Measurements from ENCODE around the gene URB1.

URB1 gene

DNA sequence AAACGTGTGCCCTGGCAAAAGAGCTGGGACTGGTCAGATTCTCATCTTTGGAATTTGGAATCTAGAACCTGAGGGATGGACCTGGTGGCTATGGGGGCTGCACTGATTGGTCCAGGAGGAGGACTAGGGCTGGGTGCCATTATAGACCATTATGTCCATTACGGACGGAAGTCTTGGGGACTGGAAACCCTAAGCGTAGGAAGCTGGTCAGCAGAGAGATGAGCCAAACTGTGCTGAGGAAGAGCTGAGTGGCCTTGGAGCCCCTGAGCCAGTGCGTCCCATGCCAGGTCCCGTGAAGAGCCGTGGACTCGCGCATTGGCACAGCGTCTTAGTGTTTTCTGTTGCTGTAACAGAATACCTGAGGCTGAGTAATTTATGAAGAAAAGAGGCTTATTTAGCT lies 84.1 kb downstream of the URB1 start:
- no peaks in the 10 kb centered on the region for H3K9me3 ChIP-seq
- H3K4me3 ChIP-seq, result no peak overlapping the region
- DNase-seq (ENCODE audit: low spot score in 2 of 2), result no peak
- H3K4me1 ChIP-seq, result no peaks in the 10 kb centered on the region
- in situ Hi-C loops (cut with MboI; ENCODE audit: low sequenced_read_pairs), result no loop called here
- H3K27me3 ChIP-seq (ENCODE audit: low read depth), result no peaks in the 10 kb centered on the region
- peaks cover 21% of the 10 kb centered on the region for H3K36me3 ChIP-seq (replicated peaks)

DNA sequence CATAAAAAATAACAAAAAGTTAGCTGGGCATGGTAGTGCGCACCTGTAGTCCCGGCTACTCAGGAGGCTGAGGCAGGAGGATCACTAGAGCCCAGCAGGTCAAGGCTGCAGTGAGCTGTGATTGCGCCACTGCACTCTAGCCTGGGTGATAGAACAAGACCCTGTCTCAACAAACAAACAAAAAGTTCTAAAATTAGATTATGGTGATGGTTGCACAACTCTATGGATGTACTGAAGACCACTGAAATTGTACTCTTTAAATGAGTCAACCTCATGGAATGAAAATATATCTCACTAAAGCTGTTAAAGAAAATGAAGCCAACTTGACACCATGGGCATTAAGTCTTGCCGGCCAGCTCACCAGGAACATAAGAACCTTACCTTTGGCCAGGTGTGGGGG lies 85.1 kb downstream of the URB1 start:
- Histone ChIP-seq H3K27me3 (ENCODE audit: low read depth) (no peaks in the 10 kb centered on the region), H3K9me3 (no peaks in the 10 kb centered on the region), H3K36me3 (replicated peaks) (peaks cover 17% of the 10 kb centered on the region), H3K4me3 (no peak overlapping the region), H3K4me1 (no peaks in the 10 kb centered on the region)
- no peak for DNase-seq (ENCODE audit: low spot score in 2 of 2)
- in situ Hi-C loops (cut with MboI; ENCODE audit: low sequenced_read_pairs), result no loop called here

GRCh38 chr21:32306021-32306780 lies 86.6 kb downstream of the URB1 start:
- no peak overlapping the region for H3K4me3 ChIP-seq
- peak in 1 of 2 experiments; percentile 25 for DNase-seq (ENCODE audit: low spot score in 2 of 2)
- no peaks in the 10 kb centered on the region for H3K9me3 ChIP-seq
- H3K27me3 ChIP-seq (ENCODE audit: low read depth), result no peaks in the 10 kb centered on the region
- in situ Hi-C loops (cut with MboI; ENCODE audit: low sequenced_read_pairs), result no loop called here
- H3K4me1 ChIP-seq, result no peaks in the 10 kb centered on the region
- H3K36me3 ChIP-seq (replicated peaks), result peaks cover 9% of the 10 kb centered on the region

GRCh38 chr21:32304998-32305397 lies 87.8 kb downstream of the URB1 start:
- in situ Hi-C loops (cut with MboI; ENCODE audit: low sequenced_read_pairs), result no loop called here
- Histone ChIP-seq H3K36me3 (replicated peaks) (peaks cover 10% of the 10 kb centered on the region), H3K4me1 (no peaks in the 10 kb centered on the region), H3K27me3 (ENCODE audit: low read depth) (no peaks in the 10 kb centered on the region), H3K4me3 (no peak overlapping the region), H3K9me3 (no peaks in the 10 kb centered on the region)
- no peak for DNase-seq (ENCODE audit: low spot score in 2 of 2)

- H3K36me3 ChIP-seq (replicated peaks), result peaks cover 6% of the 10 kb centered on the region
- in situ Hi-C loops (cut with MboI; ENCODE audit: low sequenced_read_pairs), result no loop called here
- no peak overlapping the region for H3K4me3 ChIP-seq
- no peaks in the 10 kb centered on the region for H3K4me1 ChIP-seq
- no peak for DNase-seq (ENCODE audit: low spot score in 2 of 2)
- no peaks in the 10 kb centered on the region for H3K9me3 ChIP-seq
- H3K27me3 ChIP-seq (ENCODE audit: low read depth), result no peaks in the 10 kb centered on the region
Observed at GRCh38 chr21:32303385-32303784, 89.4 kb downstream of the URB1 start.

- in situ Hi-C loops (cut with MboI; ENCODE audit: low sequenced_read_pairs), result no loop called here
Observed at GRCh38 chr21:32302560-32302959, 90.3 kb downstream of the URB1 start.

DNA sequence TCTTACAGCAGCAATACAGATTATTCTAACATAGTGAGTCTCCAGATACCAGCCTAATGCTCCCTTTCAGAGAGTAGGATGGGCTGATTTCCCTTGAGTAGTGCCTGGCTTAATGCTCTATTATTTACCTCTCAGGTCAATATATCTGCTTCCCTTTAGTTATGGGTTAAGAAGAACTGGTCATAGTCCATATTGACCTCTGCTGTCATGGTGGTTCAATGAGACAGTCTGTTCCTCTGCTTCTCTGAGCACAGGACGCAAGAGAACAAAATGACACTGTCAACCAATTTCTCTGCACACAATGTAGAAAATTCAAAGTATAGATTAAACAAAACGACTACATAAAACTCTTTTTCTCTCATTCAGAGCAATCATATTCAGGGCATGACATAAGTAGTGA lies 91.2 kb downstream of the URB1 start:
- peaks cover 4% of the 10 kb centered on the region; the same call in 1 of the 2 replicates for H3K4me1 ChIP-seq

More at GRCh38 chr21:32302560-32302959, 90.3 kb downstream of the URB1 start:
- no peaks in the 10 kb centered on the region for H3K4me1 ChIP-seq
- no peaks in the 10 kb centered on the region for H3K9me3 ChIP-seq
- H3K36me3 ChIP-seq (replicated peaks), result peaks cover 5% of the 10 kb centered on the region; the same call in 1 of the 2 replicates
- H3K4me3 ChIP-seq, result no peak overlapping the region
- DNase-seq (ENCODE audit: low spot score in 2 of 2), result no peak
- no peaks in the 10 kb centered on the region for H3K27me3 ChIP-seq (ENCODE audit: low read depth)

DNA sequence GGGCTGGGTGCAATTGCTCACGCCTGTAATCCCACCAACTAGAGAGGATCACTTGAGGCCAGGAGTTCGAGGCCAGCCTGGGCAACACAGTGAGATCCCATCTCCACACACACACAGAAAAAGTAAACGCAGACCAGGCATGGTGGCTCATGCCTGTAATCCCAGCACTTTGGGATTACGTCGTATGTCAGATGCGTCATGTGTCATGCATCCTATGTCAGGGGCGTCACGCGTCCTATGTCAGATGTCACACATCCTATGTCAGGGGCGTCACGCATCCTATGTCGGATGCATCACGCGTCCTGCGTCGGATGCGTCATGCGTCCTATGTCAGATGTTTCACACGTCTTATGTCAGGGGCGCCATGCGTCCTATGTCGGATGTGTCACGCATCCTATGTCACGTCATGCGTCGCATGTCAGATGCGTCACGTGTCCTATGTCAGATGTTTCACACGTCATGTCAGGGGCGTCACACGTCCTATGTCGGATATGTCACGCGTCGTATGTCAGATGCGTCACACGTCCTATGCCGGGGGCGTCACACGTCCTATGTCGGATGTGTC lies 92.6 kb downstream of the URB1 start:
- in situ Hi-C loops (cut with MboI; ENCODE audit: low sequenced_read_pairs), result no loop called here
- DNase-seq (ENCODE audit: low spot score in 2 of 2), result no peak
- Histone ChIP-seq H3K4me1 (peaks cover 4% of the 10 kb centered on the region; the same call in 1 of the 2 replicates), H3K36me3 (replicated peaks) (peaks cover 5% of the 10 kb centered on the region; the same call in 1 of the 2 replicates), H3K27me3 (ENCODE audit: low read depth) (no peaks in the 10 kb centered on the region), H3K4me3 (no peak overlapping the region), H3K9me3 (no peaks in the 10 kb centered on the region)

More for the DNA sequence above, 91.2 kb downstream of the URB1 start:
- Histone ChIP-seq H3K4me3 (no peak overlapping the region), H3K36me3 (replicated peaks) (peaks cover 5% of the 10 kb centered on the region; the same call in 1 of the 2 replicates), H3K9me3 (no peaks in the 10 kb centered on the region), H3K27me3 (ENCODE audit: low read depth) (no peaks in the 10 kb centered on the region)
- in situ Hi-C loops (cut with MboI; ENCODE audit: low sequenced_read_pairs), result no loop called here
- no peak for DNase-seq (ENCODE audit: low spot score in 2 of 2)

DNA sequence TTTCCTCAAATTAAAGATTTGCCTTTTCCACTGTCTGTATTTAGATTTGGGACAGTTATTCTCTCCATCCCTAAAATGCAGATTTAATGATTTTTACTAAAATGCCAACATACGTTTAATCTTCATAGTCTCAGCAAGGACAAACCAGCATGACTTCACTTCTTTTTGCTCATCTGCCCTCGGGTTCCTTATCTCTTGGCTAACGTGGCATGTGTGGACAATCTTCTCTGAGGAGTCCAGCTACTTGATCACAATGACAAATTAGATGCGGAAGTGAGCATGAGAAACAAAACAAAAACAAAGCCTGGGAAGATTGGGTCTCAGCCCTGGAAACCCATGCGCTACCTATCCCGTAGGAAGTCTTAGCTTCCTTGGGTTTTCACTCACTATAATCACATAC lies 93.1 kb downstream of the URB1 start:
- no peak for DNase-seq (ENCODE audit: low spot score in 2 of 2)
- Histone ChIP-seq H3K9me3 (no peaks in the 10 kb centered on the region), H3K36me3 (replicated peaks) (peaks cover 5% of the 10 kb centered on the region; the same call in 1 of the 2 replicates), H3K27me3 (ENCODE audit: low read depth) (no peaks in the 10 kb centered on the region), H3K4me1 (peaks cover 4% of the 10 kb centered on the region; the same call in 1 of the 2 replicates), H3K4me3 (no peak overlapping the region)
- in situ Hi-C loops (cut with MboI; ENCODE audit: low sequenced_read_pairs), result no loop called here

- H3K4me3 ChIP-seq, result no peak within 1 kb of the TSS
- in situ Hi-C loops (cut with MboI; ENCODE audit: low sequenced_read_pairs), result no loop called here
- H3K27me3 ChIP-seq (ENCODE audit: low read depth), result no peaks in the 10 kb centered on the region
Observed at GRCh38 chr21:32298658-32299081, 94.1 kb downstream of the URB1 start, which contains the start of gene MRAP. TSS of gene MRAP (plus strand) at chr21:32298855. CDS start at chr21:32298972, 117 bp downstream.

GRCh38 chr21:32298148-32298559 lies 94.7 kb downstream of the URB1 start:
- Histone ChIP-seq H3K27me3 (ENCODE audit: low read depth) (no peaks in the 10 kb centered on the region), H3K9me3 (no peaks in the 10 kb centered on the region), H3K4me1 (peaks cover 4% of the 10 kb centered on the region; the same call in 1 of the 2 replicates), H3K36me3 (replicated peaks) (peaks cover 5% of the 10 kb centered on the region; the same call in 1 of the 2 replicates), H3K4me3 (no peak overlapping the region)
- DNase-seq (ENCODE audit: low spot score in 2 of 2), result no peak
- in situ Hi-C loops (cut with MboI; ENCODE audit: low sequenced_read_pairs), result no loop called here

More at GRCh38 chr21:32298658-32299081, 94.1 kb downstream of the URB1 start, which contains the start of gene MRAP:
- no peak for DNase-seq (ENCODE audit: low spot score in 2 of 2)
- H3K4me1 ChIP-seq, result peaks cover 4% of the 10 kb centered on the region; the same call in 1 of the 2 replicates
- H3K9me3 ChIP-seq, result no peaks in the 10 kb centered on the region
- peaks cover 5% of the 10 kb centered on the region; the same call in 1 of the 2 replicates for H3K36me3 ChIP-seq (replicated peaks)

- H3K27me3 ChIP-seq (ENCODE audit: low read depth), result no peaks in the 10 kb centered on the region
- H3K9me3 ChIP-seq, result no peaks in the 10 kb centered on the region
- no peak for DNase-seq (ENCODE audit: low spot score in 2 of 2)
- H3K36me3 ChIP-seq (replicated peaks), result peaks cover 5% of the 10 kb centered on the region; the same call in 1 of the 2 replicates
- H3K4me3 ChIP-seq, result no peak overlapping the region
- in situ Hi-C loops (cut with MboI; ENCODE audit: low sequenced_read_pairs), result no loop called here
- H3K4me1 ChIP-seq, result peaks cover 4% of the 10 kb centered on the region; the same call in 1 of the 2 replicates
Observed at GRCh38 chr21:32297449-32297848, 95.4 kb downstream of the URB1 start.

GRCh38 chr21:32285476-32285875 lies 107.3 kb downstream of the URB1 start:
- no peak for DNase-seq (ENCODE audit: low spot score in 2 of 2)
- in situ Hi-C loops (cut with MboI; ENCODE audit: low sequenced_read_pairs), result no loop called here
- Histone ChIP-seq H3K4me3 (no peak overlapping the region), H3K27me3 (ENCODE audit: low read depth) (no peaks in the 10 kb centered on the region), H3K4me1 (no peaks in the 10 kb centered on the region), H3K9me3 (no peaks in the 10 kb centered on the region), H3K36me3 (replicated peaks) (no peaks in the 10 kb centered on the region)

- Histone ChIP-seq H3K9me3 (no peaks in the 10 kb centered on the region), H3K27me3 (ENCODE audit: low read depth) (no peaks in the 10 kb centered on the region), H3K4me3 (no peak overlapping the region), H3K36me3 (replicated peaks) (0 out of 2 replicates have a peak, but pooled peaks cover 3% of the 10 kb centered on the region), H3K4me1 (peaks cover 5% of the 10 kb centered on the region; the same call in 1 of the 2 replicates)
- in situ Hi-C loops (cut with MboI; ENCODE audit: low sequenced_read_pairs), result no loop called here
- no peak for DNase-seq (ENCODE audit: low spot score in 2 of 2)
Observed at GRCh38 chr21:32282992-32283391, 109.8 kb downstream of the URB1 start.

All from HAP-1 (cell line).